A549 (cell line): ENCODE results near the gene MAMSTR.

Experiments used
- RAD21 ChIP-seq, 2 experiments: fragments of >200 bp in 1 of 2; sonication (Bioruptor Twin) in 1 of 2; formaldehyde crosslinking in 1 of 2; IDR thresholded peaks in 1 of 2; conservative IDR thresholded peaks in 1 of 2; 2 replicates in 1 of 2; 3 replicates in 1 of 2; pipeline ENCODE4 v1.6.1; 2012 to 2018; ENCODE audit warnings: inconsistent platforms in 1 of 2
- TF ChIP-seq, protein P1 (sequence below): fragments of 450-650 bp; IDR thresholded peaks from 2 replicates; pipeline ENCODE4 v1.6.1; 2014; ENCODE audit warnings: antibody characterized with exemption
- TF ChIP-seq, protein P2 (sequence below): fragments of >200 bp; sonication (Bioruptor Twin); formaldehyde crosslinking; IDR thresholded peaks from 3 replicates; pipeline ENCODE4 v1.5.1; 2016
- TF ChIP-seq, protein P3 (sequence below): IDR thresholded peaks from 2 replicates; pipeline ENCODE4 v1.6.1; 2012

DNA sequence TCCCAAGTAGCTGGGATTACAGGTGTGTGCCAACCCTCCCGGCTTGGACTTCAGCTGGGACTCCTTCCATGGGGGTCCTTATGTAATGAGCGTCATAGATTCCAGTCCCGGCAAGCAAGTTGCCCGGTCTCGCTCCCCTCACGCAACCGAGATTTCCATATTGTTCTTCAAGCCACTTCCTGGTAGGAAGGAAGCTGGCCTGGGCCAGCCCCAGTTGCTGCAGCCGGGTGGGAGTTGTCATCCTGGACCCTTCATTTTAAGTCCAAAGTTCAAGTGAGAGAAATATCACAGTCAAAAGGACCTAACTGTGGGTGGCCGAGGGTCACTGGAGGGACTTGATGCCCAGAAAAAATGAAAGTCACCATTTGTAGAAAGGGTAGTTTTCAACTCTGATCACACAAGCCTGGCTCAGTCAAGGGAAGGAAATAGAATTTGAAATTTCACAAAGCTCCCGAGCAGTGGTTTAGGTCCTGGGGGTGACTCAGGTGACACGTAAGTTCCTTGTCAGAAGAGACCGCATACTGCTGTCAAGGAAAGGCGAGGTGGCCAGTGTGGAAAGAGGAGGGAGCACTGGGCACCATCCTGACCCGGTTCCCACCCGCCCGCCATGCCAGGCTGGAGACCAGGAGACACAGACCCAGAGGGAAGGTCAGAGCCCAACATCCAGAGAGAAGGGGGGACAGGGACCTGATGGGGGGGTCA lies 41.1 kb upstream of the MAMSTR start:
- TF ChIP-seq, protein P1, sequence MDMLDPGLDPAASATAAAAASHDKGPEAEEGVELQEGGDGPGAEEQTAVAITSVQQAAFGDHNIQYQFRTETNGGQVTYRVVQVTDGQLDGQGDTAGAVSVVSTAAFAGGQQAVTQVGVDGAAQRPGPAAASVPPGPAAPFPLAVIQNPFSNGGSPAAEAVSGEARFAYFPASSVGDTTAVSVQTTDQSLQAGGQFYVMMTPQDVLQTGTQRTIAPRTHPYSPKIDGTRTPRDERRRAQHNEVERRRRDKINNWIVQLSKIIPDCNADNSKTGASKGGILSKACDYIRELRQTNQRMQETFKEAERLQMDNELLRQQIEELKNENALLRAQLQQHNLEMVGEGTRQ = no peak
- TF ChIP-seq RAD21 (conservative IDR thresholded peaks at IDR 0.05 in 1 of 2, IDR thresholded peaks at IDR 0.05 in 1 of 2) = no peak
- TF ChIP-seq, protein P2, sequence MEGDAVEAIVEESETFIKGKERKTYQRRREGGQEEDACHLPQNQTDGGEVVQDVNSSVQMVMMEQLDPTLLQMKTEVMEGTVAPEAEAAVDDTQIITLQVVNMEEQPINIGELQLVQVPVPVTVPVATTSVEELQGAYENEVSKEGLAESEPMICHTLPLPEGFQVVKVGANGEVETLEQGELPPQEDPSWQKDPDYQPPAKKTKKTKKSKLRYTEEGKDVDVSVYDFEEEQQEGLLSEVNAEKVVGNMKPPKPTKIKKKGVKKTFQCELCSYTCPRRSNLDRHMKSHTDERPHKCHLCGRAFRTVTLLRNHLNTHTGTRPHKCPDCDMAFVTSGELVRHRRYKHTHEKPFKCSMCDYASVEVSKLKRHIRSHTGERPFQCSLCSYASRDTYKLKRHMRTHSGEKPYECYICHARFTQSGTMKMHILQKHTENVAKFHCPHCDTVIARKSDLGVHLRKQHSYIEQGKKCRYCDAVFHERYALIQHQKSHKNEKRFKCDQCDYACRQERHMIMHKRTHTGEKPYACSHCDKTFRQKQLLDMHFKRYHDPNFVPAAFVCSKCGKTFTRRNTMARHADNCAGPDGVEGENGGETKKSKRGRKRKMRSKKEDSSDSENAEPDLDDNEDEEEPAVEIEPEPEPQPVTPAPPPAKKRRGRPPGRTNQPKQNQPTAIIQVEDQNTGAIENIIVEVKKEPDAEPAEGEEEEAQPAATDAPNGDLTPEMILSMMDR = no peak
- TF ChIP-seq, protein P3, sequence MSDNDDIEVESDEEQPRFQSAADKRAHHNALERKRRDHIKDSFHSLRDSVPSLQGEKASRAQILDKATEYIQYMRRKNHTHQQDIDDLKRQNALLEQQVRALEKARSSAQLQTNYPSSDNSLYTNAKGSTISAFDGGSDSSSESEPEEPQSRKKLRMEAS = no peak
